Right lobe of liver (tissue), 6 donors: ENCODE data around the gene AARS2. TPM values are rescaled to one million over a fixed set of nuclear protein-coding genes. Genes with fewer than 3 reads are reported as not detected.

Source experiments
- ATAC-seq, 4 donors: fragments of 200-7000 bp; cut with Tn5 transposase; one replicate each; pipeline ENCODE4 v1.9.1; 2020; ENCODE audit warnings: mild to moderate bottlenecking in 4 of 4, moderate library complexity in 4 of 4
- DNase-seq, 3 donors: peaks; one replicate each; pipeline ENCODE4 v3.0.0-alpha.2; 2020
- H3K27ac ChIP-seq, 3 donors: fragments of 200-600 bp; one replicate each; pipeline ENCODE4 v1.8.0; 2022
- H3K27me3 ChIP-seq, 2 donors: fragments of 200-600 bp; one replicate each; pipeline ENCODE4 v1.8.0; 2022
- H3K36me3 ChIP-seq, 4 donors: fragments of 200-600 bp; sonication (generic) in 1 of 4; one replicate each; pipeline versions ENCODE4 v1.5.1 to v1.8.0; 2017 to 2022; ENCODE audit warnings: control low read depth in 1 of 4
- H3K4me1 ChIP-seq, 4 donors: fragments of 200-600 bp; sonication (generic) in 1 of 4; one replicate each; pipeline versions ENCODE4 v1.5.1 to v1.8.0; 2017 to 2022; ENCODE audit warnings: control low read depth in 1 of 4
- H3K4me3 ChIP-seq, 3 donors: fragments of 200-600 bp; one replicate each; pipeline ENCODE4 v1.8.0; 2022
- H3K9me3 ChIP-seq, 4 donors: fragments of 200-600 bp; sonication (generic) in 1 of 4; one replicate each; pipeline versions ENCODE4 v1.5.1 to v1.8.0; 2017 to 2022; ENCODE audit warnings: control low read depth in 1 of 4
- CTCF ChIP-seq, 4 donors: fragments of 200-600 bp in 3 of 4; fragments of 450-650 bp in 1 of 4; IDR thresholded peaks; one replicate each; pipeline versions ENCODE4 v1.5.1 to v1.8.0; 2016 to 2022; ENCODE audit warnings: antibody characterized with exemption in 4 of 4, mild to moderate bottlenecking in 2 of 4
- POLR2A ChIP-seq: fragments of 450-650 bp; IDR thresholded peaks from one replicate; pipeline ENCODE4 v1.6.1; 2017; ENCODE audit warnings: antibody characterized with exemption, mild to moderate bottlenecking
- WGBS: methylation state at CpG from one replicate; pipeline ENCODE4 v1.1.6; 2018; ENCODE audit warnings: low coverage, low lambda C conversion rate; ENCODE audit not compliant: insufficient coverage; ENCODE audit errors: missing lambda C conversion rate; 5-methylcytosine and 5-hydroxymethylcytosine counted together
- intact Hi-C, 2 donors: fragments of 100-400 bp; cut with DNase I; formaldehyde crosslinking; loops; one replicate each; pipeline versions ENCODE4 v1.11.2 to v1.14.1; 2022
- total RNA-seq, 6 experiments: library from RNA; depleted of rRNA in 2 of 6; stranded (reverse); fragments of >200 nt in 2 of 6; fragmentation: NEBNext Ultra II Directional in 3 of 6; extraction: Animal tissue kit (Norgen Biotek cat#: 25700) in 3 of 6; gene quantifications; one replicate each; pipeline versions ENCODE4 v1.1.0 to v1.2.4, GENCODE V29; 2016 to 2023
- donor health status: DM: no; HTN: yes; CAD: no.
- donor health status: DM: no; HTN: no; CAD: no.
- donor health status: DM: no; HTN: no; CAD: no.
- donor health status: DM: no; HTN: yes; CAD: no.
- donor health status: DM: no; HTN: yes; CAD: no.

AARS2 gene
- total RNA-seq, 6 experiments from 2014 or later, result 5.5 to 9.8 (median 7.0) TPM

- H3K36me3 ChIP-seq, result peaks cover 0 to 35% (median 20%) of the 10 kb centered on the region in 4 donors
- ATAC-seq (peak; percentile 42 to 68 (median 62)), DNase-seq (no peak)
- no CpG with 5 or more reads among the region's 25 CpGs for WGBS
- H3K9me3 ChIP-seq, result no peaks in the 10 kb centered on the region
- H3K4me1 ChIP-seq, result no peaks in the 10 kb centered on the region
- H3K27me3 ChIP-seq, result no peaks in the 10 kb centered on the region
- no peak overlapping the region for H3K27ac ChIP-seq
- TF ChIP-seq POLR2A, result no peak
- peak; percentile 53 to 67 (median 64) for TF ChIP-seq CTCF (IDR thresholded peaks at IDR 0.05)
- intact Hi-C loops, result no loop called here
- no peak overlapping the region for H3K4me3 ChIP-seq
These were observed 8.6 kb downstream of the AARS2 start for GRCh38 chr6:44304282-44305199.

- Histone ChIP-seq H3K4me1 (no peaks in the 10 kb centered on the region), H3K4me3 (no peak overlapping the region), H3K36me3 (peaks cover 0 to 28% (median 17%) of the 10 kb centered on the region in 4 donors), H3K9me3 (no peaks in the 10 kb centered on the region), H3K27ac (no peak overlapping the region), H3K27me3 (no peaks in the 10 kb centered on the region)
- ATAC-seq (no peak), DNase-seq (no peak)
- 100% methylated on average over 1 of the region's 6 CpGs for WGBS
- intact Hi-C loops, result no loop called here
- no peak for TF ChIP-seq CTCF (IDR thresholded peaks at IDR 0.05)
- TF ChIP-seq POLR2A, result no peak
These were observed 9.3 kb downstream of the AARS2 start for GRCh38 chr6:44303842-44304241.

DNA sequence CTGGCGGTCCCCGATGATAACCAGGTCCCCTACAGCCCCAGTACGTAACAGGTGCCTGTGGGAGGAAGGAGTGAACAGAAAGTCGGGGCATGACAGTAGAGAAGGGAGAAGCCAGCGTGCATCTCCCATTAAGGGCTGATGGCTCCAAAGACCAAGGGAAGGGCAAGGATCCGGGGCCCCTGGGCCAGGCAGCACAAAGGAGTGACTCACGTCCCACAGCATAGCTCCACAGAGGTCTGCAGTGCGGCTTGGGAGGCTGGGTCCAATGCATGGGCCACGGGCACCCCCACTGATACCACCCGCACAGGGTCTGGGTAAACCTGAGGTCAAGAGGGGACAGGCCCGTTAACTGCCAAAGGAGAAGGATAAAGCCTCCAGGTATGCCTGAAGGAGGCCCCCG, 10.3 kb downstream of the AARS2 start:
- DNase-seq (no peak), ATAC-seq (no peak)
- H3K4me1 ChIP-seq, result peaks cover 0 to 4% (median under 1%) of the 10 kb centered on the region in 4 donors
- peaks cover 0 to 27% (median 17%) of the 10 kb centered on the region in 4 donors for H3K36me3 ChIP-seq
- H3K4me3 ChIP-seq, result no peak overlapping the region
- TF ChIP-seq CTCF (IDR thresholded peaks at IDR 0.05), result no peak
- TF ChIP-seq POLR2A, result no peak
- H3K9me3 ChIP-seq, result no peaks in the 10 kb centered on the region
- H3K27ac ChIP-seq, result no peak overlapping the region
- no peaks in the 10 kb centered on the region for H3K27me3 ChIP-seq
- intact Hi-C loops, result no loop called here
- WGBS, result 80% methylated on average over 1 of the region's 12 CpGs

- Histone ChIP-seq H3K4me3 (no peak overlapping the region), H3K9me3 (no peaks in the 10 kb centered on the region), H3K36me3 (peaks cover 0 to 27% (median 15%) of the 10 kb centered on the region in 4 donors), H3K4me1 (peaks cover 0 to 12% (median 5%) of the 10 kb centered on the region in 4 donors), H3K27me3 (peaks cover 0 to 5% of the 10 kb centered on the region in 2 donors), H3K27ac (no peak overlapping the region)
- intact Hi-C loops, result no loop called here
- no peak for ATAC-seq
- DNase-seq, result no peak
- no CpG with 5 or more reads among the region's 14 CpGs for WGBS
- no peak for TF ChIP-seq POLR2A
- no peak for TF ChIP-seq CTCF (IDR thresholded peaks at IDR 0.05)
These were observed 11.2 kb downstream of the AARS2 start for GRCh38 chr6:44301782-44302564.
